ENCODE data around the gene GNAI1. TPM values are rescaled to one million over a fixed set of nuclear protein-coding genes. Genes with fewer than 3 reads are reported as not detected.

GNAI1 gene
- total RNA-seq, 4 donors from 2014 or later: 17.2 to 74.0 (median 38.2) TPM

DNA sequence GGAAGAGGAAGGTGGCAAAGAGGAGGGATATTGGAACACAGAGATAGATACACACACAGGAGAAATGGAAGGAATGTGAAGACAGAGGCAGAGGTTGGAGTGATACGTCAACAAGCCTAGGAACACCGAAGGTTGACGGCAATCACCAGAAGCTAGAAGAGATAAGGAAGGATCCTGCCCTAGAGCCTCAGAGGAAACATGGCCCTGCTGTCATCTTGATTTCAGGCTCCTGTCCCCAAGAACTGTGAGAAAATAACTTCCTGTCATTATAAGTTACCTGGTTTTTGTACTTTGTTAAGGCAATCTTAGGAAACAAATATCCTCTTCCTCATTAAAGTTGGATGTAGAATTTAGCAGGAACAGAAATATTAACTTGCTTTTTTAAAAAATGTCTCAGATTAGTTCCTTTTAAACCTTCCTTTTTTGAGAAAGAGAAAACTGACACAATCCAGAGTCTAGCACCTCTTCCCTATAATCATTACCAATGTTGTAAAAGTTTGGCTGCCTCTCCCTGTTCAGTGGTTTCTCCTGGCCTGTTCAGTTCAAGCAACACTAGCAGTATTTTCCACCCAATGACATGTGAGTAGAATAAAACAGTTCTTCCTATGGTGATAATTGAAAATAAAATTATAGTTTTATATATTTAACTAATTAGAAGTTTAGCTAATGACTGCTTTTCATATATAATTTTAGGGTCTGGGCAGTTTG is 28.8 kb upstream of the GNAI1 start:
- Histone ChIP-seq H3K36me3 (no peaks in the 10 kb centered on the region), H3K4me3 (no peak overlapping the region), H3K9me3 (no peaks in the 10 kb centered on the region), H3K27me3 (no peaks in the 10 kb centered on the region), H3K27ac (no peak overlapping the region), H3K4me1 (no peaks in the 10 kb centered on the region)
- TF ChIP-seq POLR2A (IDR thresholded peaks at IDR 0.05) (no peak), CTCF (IDR thresholded peaks at IDR 0.05) (no peak)
- no peak for DNase-seq
- intact Hi-C loops (cut with DNase I; ENCODE audit: low total_unique reads): no loop called here

DNA sequence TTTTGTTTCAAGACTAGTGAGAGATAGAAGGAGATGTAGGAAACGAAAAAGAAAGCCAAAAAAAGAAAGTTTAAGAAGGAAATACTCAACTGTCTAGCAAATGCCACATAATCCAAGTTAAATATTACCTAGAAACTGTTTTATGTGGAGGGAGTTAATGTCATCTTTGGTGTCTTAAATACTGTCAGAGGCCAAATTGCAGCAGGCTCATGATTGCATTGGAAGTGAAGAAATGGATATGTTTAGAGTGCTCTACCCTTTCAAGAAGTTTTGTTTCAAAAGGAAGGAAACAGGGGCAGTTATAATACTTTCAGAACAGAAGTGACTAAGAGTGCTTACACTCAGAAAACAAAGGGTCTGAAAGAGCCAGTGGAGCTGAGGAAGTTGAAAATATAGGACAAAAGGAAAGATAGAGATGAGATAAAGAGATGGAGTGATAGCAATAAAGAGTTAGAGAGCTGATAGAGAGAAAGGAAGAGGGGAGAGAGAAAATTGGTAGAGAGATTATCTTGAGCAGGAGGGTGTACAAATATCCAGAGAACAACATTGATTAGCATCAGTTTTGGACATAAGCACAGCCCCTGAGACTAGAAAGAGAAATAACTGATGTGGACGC is 28.0 kb upstream of the GNAI1 start:
- Histone ChIP-seq H3K27me3 (no peaks in the 10 kb centered on the region), H3K9me3 (no peaks in the 10 kb centered on the region), H3K36me3 (no peaks in the 10 kb centered on the region), H3K4me3 (no peak overlapping the region), H3K27ac (no peak overlapping the region), H3K4me1 (no peaks in the 10 kb centered on the region)
- no peak for DNase-seq
- intact Hi-C loops (cut with DNase I; ENCODE audit: low total_unique reads): no loop called here
- no peak for TF ChIP-seq POLR2A (IDR thresholded peaks at IDR 0.05)
- TF ChIP-seq CTCF (IDR thresholded peaks at IDR 0.05): no peak

GRCh38 chr7:80107278-80107677 is 27.4 kb upstream of the GNAI1 start:
- Histone ChIP-seq H3K9me3 (no peaks in the 10 kb centered on the region), H3K4me1 (no peaks in the 10 kb centered on the region), H3K27me3 (no peaks in the 10 kb centered on the region), H3K36me3 (no peaks in the 10 kb centered on the region), H3K4me3 (no peak overlapping the region), H3K27ac (no peak overlapping the region)
- intact Hi-C loops (cut with DNase I; ENCODE audit: low total_unique reads): no loop called here
- TF ChIP-seq CTCF (IDR thresholded peaks at IDR 0.05) (no peak), POLR2A (IDR thresholded peaks at IDR 0.05) (no peak)
- no peak for DNase-seq

- no peak for DNase-seq
- H3K27ac ChIP-seq: no peak overlapping the region
- intact Hi-C loops (cut with DNase I; ENCODE audit: low total_unique reads): no loop called here
- no peaks in the 10 kb centered on the region for H3K4me1 ChIP-seq
- H3K36me3 ChIP-seq: no peaks in the 10 kb centered on the region
- TF ChIP-seq POLR2A (IDR thresholded peaks at IDR 0.05): no peak
- H3K4me3 ChIP-seq: no peak overlapping the region
- H3K27me3 ChIP-seq: no peaks in the 10 kb centered on the region
- H3K9me3 ChIP-seq: no peaks in the 10 kb centered on the region
These were observed 24.3 kb upstream of the GNAI1 start for GRCh38 chr7:80110376-80110775.

DNA sequence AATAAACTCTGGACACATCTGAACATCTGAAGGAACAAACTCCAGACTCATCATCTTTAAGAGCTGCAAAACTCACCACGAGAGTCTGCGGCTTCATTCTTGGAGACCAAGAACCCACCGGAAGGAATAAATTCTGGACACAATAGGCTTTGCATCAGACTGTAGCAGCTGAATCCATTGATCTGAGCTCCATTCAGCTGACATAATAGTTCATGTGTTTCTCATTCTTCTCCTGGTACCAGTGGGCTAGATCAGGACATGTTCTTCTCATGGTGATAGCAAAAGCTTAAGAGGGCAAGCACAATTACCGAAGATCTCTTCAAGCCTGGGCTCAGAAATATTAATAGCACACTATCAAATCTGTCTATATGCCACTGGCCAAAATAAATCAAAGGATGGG is 20.5 kb upstream of the GNAI1 start:
- no peak overlapping the region for H3K4me3 ChIP-seq
- H3K36me3 ChIP-seq: no peaks in the 10 kb centered on the region
- TF ChIP-seq POLR2A (IDR thresholded peaks at IDR 0.05) (no peak), CTCF (IDR thresholded peaks at IDR 0.05) (no peak)
- H3K9me3 ChIP-seq: no peaks in the 10 kb centered on the region
- intact Hi-C loops (cut with DNase I; ENCODE audit: low total_unique reads): no loop called here
- no peak overlapping the region for H3K27ac ChIP-seq
- no peaks in the 10 kb centered on the region for H3K27me3 ChIP-seq
- H3K4me1 ChIP-seq: no peaks in the 10 kb centered on the region
- no peak for DNase-seq

Data from uterus (tissue), 4 donors.